Measurements from ENCODE around the gene KRTAP12-1.

The KRTAP12-1 gene

DNA sequence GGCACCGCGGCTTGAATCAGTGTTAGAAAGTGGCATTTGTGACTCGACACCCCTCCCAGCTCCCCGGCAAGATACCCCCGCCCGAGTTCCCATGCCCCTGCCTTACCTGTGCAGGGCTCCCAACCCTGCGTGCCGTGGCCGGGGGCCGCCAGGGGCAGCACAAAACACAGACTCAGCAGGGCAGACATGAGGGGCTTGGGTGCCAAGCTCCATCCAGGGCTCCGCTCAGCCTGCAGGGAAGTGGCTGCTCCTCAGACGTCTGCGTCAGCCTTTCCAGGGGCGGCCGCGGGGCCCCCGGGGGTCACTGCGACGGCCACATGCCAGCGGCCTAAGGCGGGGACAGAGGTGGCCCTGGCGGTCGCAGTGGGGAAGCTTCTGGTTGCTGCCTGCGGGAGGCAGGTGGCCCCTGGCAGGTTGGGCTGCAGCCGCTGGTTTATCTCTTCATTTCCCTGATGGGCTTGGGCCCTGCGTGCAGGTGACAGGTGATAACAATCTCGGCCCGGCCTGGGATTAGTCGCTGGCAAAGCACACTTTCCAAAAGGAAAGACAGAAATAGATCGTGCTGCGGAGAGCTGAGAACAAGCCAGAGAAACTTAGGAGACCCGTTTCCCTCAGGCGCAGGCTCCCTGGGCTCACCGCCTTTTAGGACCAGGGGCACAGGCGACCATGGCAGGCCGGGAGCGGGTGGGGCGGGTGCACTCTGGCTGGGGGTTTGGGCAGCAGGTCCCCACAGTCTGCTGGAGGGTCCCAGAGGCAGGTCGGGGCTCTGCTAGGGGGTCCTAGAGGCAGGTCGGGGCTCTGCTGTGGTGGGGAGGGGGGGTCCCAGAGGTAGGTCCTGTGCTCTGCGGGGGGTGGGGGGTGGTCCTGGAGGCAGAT lies 29.6 kb upstream of the KRTAP12-1 start, which contains the start of gene TSPEAR:
TSPEAR (minus strand) TSS at position 246 of the 876 bp plus-strand sequence; CDS start at position 188, 58 bp downstream.
- DNase-seq, result peak in 1 of 2 donors; percentile 56
- TF ChIP-seq, protein P1, sequence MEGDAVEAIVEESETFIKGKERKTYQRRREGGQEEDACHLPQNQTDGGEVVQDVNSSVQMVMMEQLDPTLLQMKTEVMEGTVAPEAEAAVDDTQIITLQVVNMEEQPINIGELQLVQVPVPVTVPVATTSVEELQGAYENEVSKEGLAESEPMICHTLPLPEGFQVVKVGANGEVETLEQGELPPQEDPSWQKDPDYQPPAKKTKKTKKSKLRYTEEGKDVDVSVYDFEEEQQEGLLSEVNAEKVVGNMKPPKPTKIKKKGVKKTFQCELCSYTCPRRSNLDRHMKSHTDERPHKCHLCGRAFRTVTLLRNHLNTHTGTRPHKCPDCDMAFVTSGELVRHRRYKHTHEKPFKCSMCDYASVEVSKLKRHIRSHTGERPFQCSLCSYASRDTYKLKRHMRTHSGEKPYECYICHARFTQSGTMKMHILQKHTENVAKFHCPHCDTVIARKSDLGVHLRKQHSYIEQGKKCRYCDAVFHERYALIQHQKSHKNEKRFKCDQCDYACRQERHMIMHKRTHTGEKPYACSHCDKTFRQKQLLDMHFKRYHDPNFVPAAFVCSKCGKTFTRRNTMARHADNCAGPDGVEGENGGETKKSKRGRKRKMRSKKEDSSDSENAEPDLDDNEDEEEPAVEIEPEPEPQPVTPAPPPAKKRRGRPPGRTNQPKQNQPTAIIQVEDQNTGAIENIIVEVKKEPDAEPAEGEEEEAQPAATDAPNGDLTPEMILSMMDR (IDR thresholded peaks at IDR 0.05), result no peak
- Histone ChIP-seq H3K4me1 (peaks cover 0 to 36% (median 9%) of the 10 kb centered on the region in 4 donors), H3K36me3 (no peaks in the 10 kb centered on the region), H3K27me3 (peaks cover 0 to 84% of the 10 kb centered on the region in 2 donors), H3K4me3 (no peak within 1 kb of the TSS), H3K27ac (no peak within 1 kb of the TSS), H3K9me3 (no peaks in the 10 kb centered on the region)
- intact Hi-C loops (cut with DNase I; ENCODE audit: low total_unique reads), result no loop called here

DNA sequence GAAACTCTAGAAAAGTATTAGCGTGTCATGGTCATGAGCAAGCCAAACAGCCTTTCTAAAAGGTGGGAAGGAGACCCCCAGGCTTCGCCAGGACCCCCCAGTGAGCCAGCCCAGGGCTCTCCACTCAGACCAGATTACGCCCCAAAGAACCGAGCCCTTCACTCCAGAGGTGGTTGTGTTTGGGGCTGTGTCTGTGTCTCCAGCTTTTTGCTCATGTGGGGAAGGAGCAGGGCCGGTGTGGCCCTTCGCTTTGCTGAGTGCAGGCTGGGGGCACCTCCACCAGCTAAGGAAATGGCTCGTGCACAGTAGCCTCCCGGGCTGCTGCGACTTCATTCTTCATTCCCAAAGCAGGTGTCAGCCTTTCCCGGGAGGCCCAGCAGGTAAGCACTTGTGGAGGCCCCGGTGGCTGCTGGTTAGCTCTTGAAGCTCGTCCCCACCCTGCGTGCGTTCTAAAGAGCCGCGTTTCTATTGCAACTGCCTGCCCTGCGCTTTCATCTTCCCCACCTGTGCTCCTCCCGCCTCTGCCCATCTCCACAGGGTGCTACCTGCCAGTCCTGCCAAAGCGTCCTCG lies 28.9 kb upstream of the KRTAP12-1 start:
- peak in 1 of 2 donors; percentile 56 for DNase-seq
- TF ChIP-seq, protein P1 (IDR thresholded peaks at IDR 0.05), result no peak
- intact Hi-C loops (cut with DNase I; ENCODE audit: low total_unique reads), result no loop called here
- Histone ChIP-seq H3K27me3 (peaks cover 0 to 90% of the 10 kb centered on the region in 2 donors), H3K4me1 (peaks cover 0 to 36% (median 9%) of the 10 kb centered on the region in 4 donors), H3K36me3 (no peaks in the 10 kb centered on the region), H3K9me3 (no peaks in the 10 kb centered on the region), H3K4me3 (no peak overlapping the region), H3K27ac (no peak overlapping the region)

DNA sequence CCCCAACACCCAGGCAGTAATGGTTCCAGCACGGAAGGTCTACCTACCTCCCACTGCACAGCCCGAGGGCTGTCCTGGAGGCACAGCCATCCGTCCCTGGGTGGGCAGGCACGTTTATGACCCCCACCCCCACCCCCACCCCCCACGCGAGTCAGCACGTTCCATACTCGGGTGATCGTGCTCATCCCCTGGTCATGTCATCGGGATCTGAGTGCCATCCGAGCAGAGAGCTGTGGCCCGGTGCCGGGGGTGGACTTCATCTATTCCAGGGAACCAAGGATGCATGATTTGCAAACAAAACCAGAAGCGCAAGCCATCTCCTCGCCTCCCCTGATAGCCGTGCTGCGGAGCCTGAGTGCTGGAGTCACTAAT lies 28.3 kb upstream of the KRTAP12-1 start:
- TF ChIP-seq, protein P1 (IDR thresholded peaks at IDR 0.05), result no peak
- no peak overlapping the region for H3K4me3 ChIP-seq
- no peaks in the 10 kb centered on the region for H3K36me3 ChIP-seq
- no peaks in the 10 kb centered on the region for H3K9me3 ChIP-seq
- no peak overlapping the region for H3K27ac ChIP-seq
- peaks cover 0 to 36% (median 9%) of the 10 kb centered on the region in 4 donors for H3K4me1 ChIP-seq
- intact Hi-C loops (cut with DNase I; ENCODE audit: low total_unique reads), result no loop called here
- no peak for DNase-seq
- peaks cover 0 to 87% of the 10 kb centered on the region in 2 donors for H3K27me3 ChIP-seq

DNA sequence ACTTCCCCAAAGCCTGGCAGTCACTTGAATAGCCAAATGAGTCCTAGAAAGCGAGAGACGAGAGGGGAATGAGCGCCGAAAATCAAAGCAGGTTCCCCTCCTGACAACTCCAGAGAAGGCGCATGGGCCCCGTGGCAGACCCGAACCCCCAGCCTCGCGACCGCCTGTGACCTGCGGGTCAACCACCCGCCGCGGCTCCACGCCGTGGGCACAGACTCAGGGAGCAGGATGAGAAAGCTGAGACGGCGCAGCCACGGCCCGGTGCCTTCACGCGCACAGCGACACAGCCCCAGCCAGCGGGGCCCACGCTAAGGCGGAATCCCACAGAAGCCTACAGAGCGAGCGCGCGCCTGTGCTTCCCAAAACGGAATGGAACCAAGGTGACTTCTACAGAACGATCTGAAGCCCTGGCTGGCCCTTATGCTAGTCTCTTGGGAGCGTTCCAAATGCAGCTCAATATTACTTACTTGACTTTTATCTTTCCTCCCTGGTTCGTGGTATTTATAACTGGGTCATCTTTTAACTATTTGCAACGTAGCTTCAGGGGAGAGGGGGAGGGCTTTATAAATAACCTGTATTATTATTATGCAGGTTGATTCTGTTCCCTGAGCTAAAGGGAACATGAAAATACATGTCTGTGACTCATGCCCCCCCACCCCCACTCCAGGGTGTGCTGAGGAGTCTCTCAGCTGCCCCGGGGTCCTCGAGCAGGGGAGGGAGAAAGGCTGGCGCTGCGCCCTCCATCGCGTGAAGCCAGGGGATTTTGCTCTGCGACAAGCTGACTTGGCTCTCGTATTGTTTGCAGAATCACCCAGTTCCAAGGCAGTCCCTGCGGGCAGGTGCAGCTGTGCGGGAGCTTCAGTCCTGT lies 27.7 kb upstream of the KRTAP12-1 start:
- peaks cover 0 to 89% of the 10 kb centered on the region in 2 donors for H3K27me3 ChIP-seq
- H3K4me1 ChIP-seq, result peaks cover 0 to 36% (median 9%) of the 10 kb centered on the region in 4 donors
- TF ChIP-seq, protein P1 (IDR thresholded peaks at IDR 0.05), result no peak

DNA sequence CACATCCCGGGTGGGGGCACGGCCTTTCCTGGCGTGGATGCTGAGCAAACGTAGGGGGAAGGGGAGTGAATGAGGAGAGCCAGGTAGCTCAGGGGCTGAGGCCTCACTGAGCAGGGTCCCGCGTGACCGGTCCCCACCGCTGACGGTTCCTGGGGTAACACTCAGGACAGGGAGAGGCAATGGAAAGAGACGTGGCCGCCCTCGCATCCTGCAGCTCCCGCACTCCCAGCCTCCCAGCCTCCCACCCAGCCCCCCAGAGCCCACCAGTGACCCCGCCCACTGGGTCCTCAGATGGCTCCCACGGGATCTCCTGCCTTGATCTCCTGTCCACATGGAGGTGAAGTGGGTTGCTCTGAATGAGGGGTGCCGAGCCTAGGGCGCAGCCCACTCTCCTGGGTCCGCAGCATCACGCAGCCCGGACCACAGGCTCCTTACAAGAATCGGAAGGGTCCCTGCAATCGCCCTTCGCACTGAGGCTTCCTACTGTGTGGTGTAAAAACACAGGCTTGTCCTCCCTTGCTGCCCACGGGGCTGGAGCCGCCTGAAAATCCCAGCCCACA lies 27.0 kb upstream of the KRTAP12-1 start:
- no peak overlapping the region for H3K27ac ChIP-seq
- peak in 1 of 2 donors; percentile 60 for DNase-seq
- no peak overlapping the region for H3K4me3 ChIP-seq
- intact Hi-C loops (cut with DNase I; ENCODE audit: low total_unique reads), result no loop called here
- H3K4me1 ChIP-seq, result peaks cover 0 to 36% (median 9%) of the 10 kb centered on the region in 4 donors
- no peaks in the 10 kb centered on the region for H3K9me3 ChIP-seq
- peaks cover 0 to 92% of the 10 kb centered on the region in 2 donors for H3K27me3 ChIP-seq
- TF ChIP-seq, protein P1 (IDR thresholded peaks at IDR 0.05), result no peak
- H3K36me3 ChIP-seq, result no peaks in the 10 kb centered on the region

More for the DNA sequence above, 27.7 kb upstream of the KRTAP12-1 start:
- H3K36me3 ChIP-seq, result no peaks in the 10 kb centered on the region
- peak in 1 of 2 donors; percentile 45 for DNase-seq
- intact Hi-C loops (cut with DNase I; ENCODE audit: low total_unique reads), result no loop called here
- H3K9me3 ChIP-seq, result no peaks in the 10 kb centered on the region
- no peak overlapping the region for H3K4me3 ChIP-seq
- no peak overlapping the region for H3K27ac ChIP-seq
